Measurements from ENCODE around the gene KLK15. TPM values are rescaled to one million over a fixed set of nuclear protein-coding genes. Genes with fewer than 3 reads are reported as not detected.

Gene KLK15
- total and polyA plus RNA-seq, 2 of the 4 experiments (the other 2 are of a cell fraction), result not detected

GRCh38 chr19:50776131-50776530 is 57.2 kb downstream of the KLK15 start:
- no peak overlapping the region for H2AK5ac ChIP-seq (ENCODE audit: low read depth, low read length)
- no peak overlapping the region for H2BK120ac ChIP-seq (ENCODE audit: low read depth, low read length)
- no peak overlapping the region for H3K9ac ChIP-seq (ENCODE audit: low read depth, low read length)
- H4K91ac ChIP-seq (ENCODE audit: insufficient read depth, low read depth, low read length), result no peak overlapping the region
- no peak overlapping the region for H3K4me2 ChIP-seq (ENCODE audit: low read depth, low read length)
- no peak overlapping the region for H3K56ac ChIP-seq (ENCODE audit: extremely low read depth, insufficient read depth, low read length)
- H2AK9ac ChIP-seq (replicated peaks; ENCODE audit: low read depth, low read length, poor library complexity), result no peak overlapping the region
- no peaks in the 10 kb centered on the region for H3K9me1 ChIP-seq (ENCODE audit: insufficient read depth, low read length)
- H3K36me3 ChIP-seq (ENCODE audit: control insufficient read depth, insufficient read depth, low read length), result no peaks in the 10 kb centered on the region
- TF ChIP-seq SMC3 (IDR thresholded peaks at IDR 0.05; ENCODE audit: low read depth, low read length), result no peak
- TF ChIP-seq CHD1 (IDR thresholded peaks at IDR 0.05; ENCODE audit: low read depth, low read length), result no peak
- no peak for TF ChIP-seq BHLHE40 (IDR thresholded peaks at IDR 0.05; ENCODE audit: low read depth, low read length)
- CTCF ChIA-PET, result no interaction called here
- no peak overlapping the region for H2BK5ac ChIP-seq (ENCODE audit: low read depth, low read length, poor library complexity, severe bottlenecking)
- no peaks in the 10 kb centered on the region for H4K20me1 ChIP-seq (ENCODE audit: insufficient read depth, low read length)
- H3K27ac ChIP-seq (ENCODE audit: insufficient read depth, low read length), result no peak overlapping the region
- H2BK20ac ChIP-seq (ENCODE audit: low read depth, low read length), result no peak overlapping the region
- no peak overlapping the region for H2AFZ ChIP-seq (replicated peaks; ENCODE audit: low read length, poor library complexity)
- BruUV-seq (replicated peaks), result no TSS peak
- no peak for ATAC-seq (ENCODE audit: low read depth)
- H3K14ac ChIP-seq (replicated peaks; ENCODE audit: low read depth, low read length), result no peak overlapping the region
- POLR2A ChIA-PET (ENCODE audit: unreplicated experiment), result no interaction called here
- H2BK15ac ChIP-seq (ENCODE audit: low read depth, low read length), result no peak overlapping the region
- H4K5ac ChIP-seq (ENCODE audit: low read depth, low read length), result no peak overlapping the region
- dilution Hi-C loops (cut with HindIII; ENCODE audit: low sequenced_read_pairs, unreplicated experiment) (no loop called here), in situ Hi-C loops (cut with MboI; ENCODE audit: low sequenced_read_pairs) (loop anchor here (5.0 kb wide), 1 partner anchor 69 kb away; no protein-coding TSS in a partner anchor), intact Hi-C loops (cut with micrococcal nuclease) (no loop called here)
- peaks cover 32% of the 10 kb centered on the region for H3K27me3 ChIP-seq (ENCODE audit: control insufficient read depth, insufficient read depth, low read length)
- no peak overlapping the region for H3K18ac ChIP-seq (ENCODE audit: low read depth, low read length)
- no peak for DNase-seq
- no peak overlapping the region for H3K4me3 ChIP-seq (ENCODE audit: insufficient read depth, low read depth, low read length)
- H4K8ac ChIP-seq (ENCODE audit: low read depth in 2 of 2, low read length in 2 of 2), result no peak overlapping the region
- no CpG with 5 or more reads among the region's 5 CpGs for WGBS, 2 experiments (ENCODE audit: extremely low coverage in 2 of 2, insufficient read length in 1 of 2)
- no peaks in the 10 kb centered on the region for H3K9me3 ChIP-seq (ENCODE audit: control insufficient read depth, insufficient read depth, low read length)
- H3K4me1 ChIP-seq (ENCODE audit: control insufficient read depth, insufficient read depth, low read length), result no peaks in the 10 kb centered on the region
- no peak overlapping the region for H3K23ac ChIP-seq (ENCODE audit: low read depth, low read length)
- H3K4ac ChIP-seq (ENCODE audit: low read depth, low read length), result no peak overlapping the region
- H3K79me1 ChIP-seq (ENCODE audit: low read depth in 1 of 2, low read length in 2 of 2), result no peaks in the 10 kb centered on the region

Small RNA genes lying within 50 kb of the gene (microRNA-seq; reads per million reads assigned to microRNA genes)
- gene SNORD88A (ENCODE audit: insufficient read depth, insufficient read length), result 8.3 reads per million
- gene SNORD88B (ENCODE audit: insufficient read depth, insufficient read length), result not detected
- gene SNORD88C (ENCODE audit: insufficient read depth, insufficient read length), result not detected

Small RNA genes lying within 50 kb of the gene (small RNA-seq; reads per million reads assigned to genes)
- gene SNORD88A, result 5.6 to 39.8 (median 20.7) reads per million in 5 experiments
- gene SNORD88B, result 0 reads per million in 5 experiments
- 0 reads per million in 5 experiments for gene SNORD88C

Other genes starting within 250 kb of the KLK15 start
- not detected in 2 replicates for gene SYT3, start 193.7 kb downstream of the KLK15 start, total RNA-seq (2012; rRNA removed)
- 0.05 TPM in 1 of 2 replicates, not detected in the other for gene SYT3, start 193.7 kb downstream of the KLK15 start, polyA plus RNA-seq (2012; rRNA removed)
- not detected in 2 replicates for gene C19orf81, start 184.1 kb downstream of the KLK15 start, total RNA-seq (2012; rRNA removed)
- 0.31 and 1.1 TPM in 2 replicates for gene C19orf81, start 184.1 kb downstream of the KLK15 start, polyA plus RNA-seq (2012; rRNA removed)
- 4.7 and 6.1 TPM in 2 replicates for gene SHANK1, start 113.8 kb downstream of the KLK15 start, total RNA-seq (2012; rRNA removed)
- gene SHANK1, start 113.8 kb downstream of the KLK15 start, polyA plus RNA-seq (2012; rRNA removed), result 6.7 and 7.6 TPM in 2 replicates
- gene CLEC11A, start 110.2 kb downstream of the KLK15 start, total RNA-seq (2012; rRNA removed), result 17.0 and 19.2 TPM in 2 replicates
- 152 and 223 TPM in 2 replicates for gene CLEC11A, start 110.2 kb downstream of the KLK15 start, polyA plus RNA-seq (2012; rRNA removed)
- gene GPR32, start 63.1 kb downstream of the KLK15 start, total RNA-seq (2012; rRNA removed), result not detected in 2 replicates
- gene GPR32, start 63.1 kb downstream of the KLK15 start, polyA plus RNA-seq (2012; rRNA removed), result not detected in 2 replicates
- not detected in 2 replicates for gene ACP4, start 43.2 kb downstream of the KLK15 start, total RNA-seq (2012; rRNA removed)
- not detected in 2 replicates for gene ACP4, start 43.2 kb downstream of the KLK15 start, polyA plus RNA-seq (2012; rRNA removed)
- not detected in 2 replicates for gene KLK1, start 9.8 kb downstream of the KLK15 start, total RNA-seq (2012; rRNA removed)
- gene KLK1, start 9.8 kb downstream of the KLK15 start, polyA plus RNA-seq (2012; rRNA removed), result not detected in 2 replicates
- gene KLK3, start 21.3 kb upstream of the KLK15 start, total RNA-seq (2012; rRNA removed), result not detected in 2 replicates
- gene KLK3, start 21.3 kb upstream of the KLK15 start, polyA plus RNA-seq (2012; rRNA removed), result not detected in 2 replicates
- gene KLK2, start 39.9 kb upstream of the KLK15 start, total RNA-seq (2012; rRNA removed), result not detected in 2 replicates
- not detected in 2 replicates for gene KLK2, start 39.9 kb upstream of the KLK15 start, polyA plus RNA-seq (2012; rRNA removed)
- gene KLK4, start 77.8 kb upstream of the KLK15 start, total RNA-seq (2012; rRNA removed), result not detected in 2 replicates
- gene KLK4, start 77.8 kb upstream of the KLK15 start, polyA plus RNA-seq (2012; rRNA removed), result not detected in 2 replicates
- gene KLK5, start 119.5 kb upstream of the KLK15 start, total RNA-seq (2012; rRNA removed), result not detected in 2 replicates
- gene KLK5, start 119.5 kb upstream of the KLK15 start, polyA plus RNA-seq (2012; rRNA removed), result not detected in 2 replicates
- not detected in 2 replicates for gene KLK6, start 136.0 kb upstream of the KLK15 start, total RNA-seq (2012; rRNA removed)
- not detected in 2 replicates for gene KLK6, start 136.0 kb upstream of the KLK15 start, polyA plus RNA-seq (2012; rRNA removed)
- gene KLK7, start 150.3 kb upstream of the KLK15 start, total RNA-seq (2012; rRNA removed), result not detected in 2 replicates
- gene KLK7, start 150.3 kb upstream of the KLK15 start, polyA plus RNA-seq (2012; rRNA removed), result not detected in 2 replicates
- not detected in 2 replicates for gene KLK8, start 168.0 kb upstream of the KLK15 start, total RNA-seq (2012; rRNA removed)
- not detected in 2 replicates for gene KLK8, start 168.0 kb upstream of the KLK15 start, polyA plus RNA-seq (2012; rRNA removed)
- gene KLK10, start 186.1 kb upstream of the KLK15 start, total RNA-seq (2012; rRNA removed), result not detected in 2 replicates
- gene KLK10, start 186.1 kb upstream of the KLK15 start, polyA plus RNA-seq (2012; rRNA removed), result not detected in 2 replicates
- not detected in 2 replicates for gene KLK11, start 193.0 kb upstream of the KLK15 start, total RNA-seq (2012; rRNA removed)
- not detected in 2 replicates for gene KLK11, start 193.0 kb upstream of the KLK15 start, polyA plus RNA-seq (2012; rRNA removed)
- not detected in 2 replicates for gene KLK12, start 201.4 kb upstream of the KLK15 start, total RNA-seq (2012; rRNA removed)
- not detected in 2 replicates for gene KLK12, start 201.4 kb upstream of the KLK15 start, polyA plus RNA-seq (2012; rRNA removed)
- not detected in 2 replicates for gene KLK13, start 231.5 kb upstream of the KLK15 start, total RNA-seq (2012; rRNA removed)
- 0.16 TPM in 1 of 2 replicates, not detected in the other for gene KLK13, start 231.5 kb upstream of the KLK15 start, polyA plus RNA-seq (2012; rRNA removed)
- gene KLK14, start 249.3 kb upstream of the KLK15 start, total RNA-seq (2012; rRNA removed), result not detected in 2 replicates
- not detected in 2 replicates for gene KLK14, start 249.3 kb upstream of the KLK15 start, polyA plus RNA-seq (2012; rRNA removed)

Measured in IMR-90 (cell line).